BE2C (cell line): ENCODE data around the gene NELL2.

Experiments used
- DNase-seq: peaks from one replicate; pipeline ENCODE4 v3.0.0-alpha.2; 2020
- H3K27me3 ChIP-seq: fragments of 250-450 bp; sonication (Bioruptor Pico); 2 replicates; pipeline ENCODE4 v1.5.1; 2020; ENCODE audit warnings: mild to moderate bottlenecking
- H3K36me3 ChIP-seq: fragments of 250-450 bp; sonication (Bioruptor Pico); 2 replicates; pipeline ENCODE4 v1.5.1; 2020; ENCODE audit warnings: mild to moderate bottlenecking
- H3K4me1 ChIP-seq: fragments of 250-450 bp; sonication (Bioruptor Pico); 2 replicates; pipeline ENCODE4 v1.5.1; 2020
- H3K4me3 ChIP-seq: 2 replicates; pipeline ENCODE4 v1.5.1; 2011; ENCODE audit warnings: low read depth, low read length
- H3K9me3 ChIP-seq: fragments of 250-450 bp; sonication (Bioruptor Pico); 2 replicates; pipeline ENCODE4 v1.5.1; 2020
- TF ChIP-seq, protein P1 (sequence below): IDR thresholded peaks from 2 replicates; pipeline ENCODE4 v1.5.1; 2012; ENCODE audit warnings: mild to moderate bottlenecking, low read depth, low read length

NELL2 gene

DNA sequence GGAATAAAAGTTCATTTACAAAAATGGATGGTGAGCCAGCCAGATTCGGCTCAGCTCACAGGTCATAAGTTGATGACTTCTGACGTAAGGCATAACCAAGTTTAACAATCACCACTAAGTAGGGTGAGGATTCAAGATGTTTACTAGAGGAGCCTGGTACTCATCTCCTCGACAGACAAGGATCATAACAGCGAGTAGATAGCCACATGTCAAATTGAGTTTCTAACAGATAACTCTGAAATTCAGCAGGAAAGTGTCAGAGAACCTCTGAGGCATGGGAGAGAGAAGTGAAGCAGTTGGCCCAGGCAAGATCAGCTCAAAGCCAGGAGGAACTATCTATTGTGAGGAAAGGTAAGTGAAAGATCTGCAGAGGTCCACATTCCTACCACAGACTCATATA is 208.7 kb downstream of the NELL2 start:
- Histone ChIP-seq H3K4me1 (no peaks in the 10 kb centered on the region), H3K9me3 (no peaks in the 10 kb centered on the region), H3K27me3 (no peaks in the 10 kb centered on the region), H3K36me3 (no peaks in the 10 kb centered on the region), H3K4me3 (no peak overlapping the region)
- DNase-seq: no peak
- TF ChIP-seq, protein P1, sequence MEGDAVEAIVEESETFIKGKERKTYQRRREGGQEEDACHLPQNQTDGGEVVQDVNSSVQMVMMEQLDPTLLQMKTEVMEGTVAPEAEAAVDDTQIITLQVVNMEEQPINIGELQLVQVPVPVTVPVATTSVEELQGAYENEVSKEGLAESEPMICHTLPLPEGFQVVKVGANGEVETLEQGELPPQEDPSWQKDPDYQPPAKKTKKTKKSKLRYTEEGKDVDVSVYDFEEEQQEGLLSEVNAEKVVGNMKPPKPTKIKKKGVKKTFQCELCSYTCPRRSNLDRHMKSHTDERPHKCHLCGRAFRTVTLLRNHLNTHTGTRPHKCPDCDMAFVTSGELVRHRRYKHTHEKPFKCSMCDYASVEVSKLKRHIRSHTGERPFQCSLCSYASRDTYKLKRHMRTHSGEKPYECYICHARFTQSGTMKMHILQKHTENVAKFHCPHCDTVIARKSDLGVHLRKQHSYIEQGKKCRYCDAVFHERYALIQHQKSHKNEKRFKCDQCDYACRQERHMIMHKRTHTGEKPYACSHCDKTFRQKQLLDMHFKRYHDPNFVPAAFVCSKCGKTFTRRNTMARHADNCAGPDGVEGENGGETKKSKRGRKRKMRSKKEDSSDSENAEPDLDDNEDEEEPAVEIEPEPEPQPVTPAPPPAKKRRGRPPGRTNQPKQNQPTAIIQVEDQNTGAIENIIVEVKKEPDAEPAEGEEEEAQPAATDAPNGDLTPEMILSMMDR: no peak

DNA sequence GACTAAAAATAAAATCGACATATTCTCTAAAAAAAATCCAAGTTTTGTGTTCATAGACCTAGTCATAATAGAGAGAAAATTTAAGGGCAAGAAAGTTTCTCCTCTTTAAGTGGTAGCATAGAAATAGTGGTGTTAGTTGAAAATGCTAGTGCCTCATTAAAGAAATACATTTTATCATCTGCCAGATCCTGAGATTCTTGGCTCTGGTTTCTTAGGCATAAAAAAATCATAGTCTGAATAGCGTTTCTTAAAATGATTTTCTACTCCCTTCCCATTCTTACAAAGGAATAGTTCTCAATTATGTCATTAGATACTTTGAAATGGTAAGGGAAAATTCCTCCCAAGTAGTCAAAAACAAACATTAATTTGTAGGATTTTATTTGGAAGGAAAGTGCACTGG is 212.8 kb downstream of the NELL2 start:
- DNase-seq: no peak
- H3K27me3 ChIP-seq: no peaks in the 10 kb centered on the region
- no peaks in the 10 kb centered on the region for H3K36me3 ChIP-seq
- no peak overlapping the region for H3K4me3 ChIP-seq
- no peaks in the 10 kb centered on the region for H3K4me1 ChIP-seq
- TF ChIP-seq, protein P1: no peak
- H3K9me3 ChIP-seq: no peaks in the 10 kb centered on the region

DNA sequence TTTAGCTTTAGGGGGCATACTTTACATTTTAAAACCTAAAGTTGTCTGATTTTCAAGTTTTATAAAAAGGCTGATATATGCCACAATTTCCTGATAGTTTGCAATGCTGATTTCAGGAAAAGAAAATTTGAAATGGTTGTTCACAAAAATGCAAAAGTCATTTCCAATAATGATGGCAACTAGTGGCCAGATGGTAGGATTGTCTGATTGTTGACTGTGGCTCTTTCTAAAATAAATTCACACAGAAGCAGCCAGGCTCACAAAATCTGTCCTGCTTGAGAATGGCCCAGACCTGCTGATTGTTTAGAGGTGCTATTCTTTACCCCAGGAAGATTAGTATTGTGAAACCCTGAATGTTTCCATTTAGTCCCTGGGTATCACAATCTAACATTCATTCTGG is 220.3 kb downstream of the NELL2 start:
- DNase-seq: no peak
- H3K4me1 ChIP-seq: no peaks in the 10 kb centered on the region
- H3K9me3 ChIP-seq: no peaks in the 10 kb centered on the region
- TF ChIP-seq, protein P1: no peak
- no peaks in the 10 kb centered on the region for H3K27me3 ChIP-seq
- H3K36me3 ChIP-seq: no peaks in the 10 kb centered on the region
- H3K4me3 ChIP-seq: no peak overlapping the region

DNA sequence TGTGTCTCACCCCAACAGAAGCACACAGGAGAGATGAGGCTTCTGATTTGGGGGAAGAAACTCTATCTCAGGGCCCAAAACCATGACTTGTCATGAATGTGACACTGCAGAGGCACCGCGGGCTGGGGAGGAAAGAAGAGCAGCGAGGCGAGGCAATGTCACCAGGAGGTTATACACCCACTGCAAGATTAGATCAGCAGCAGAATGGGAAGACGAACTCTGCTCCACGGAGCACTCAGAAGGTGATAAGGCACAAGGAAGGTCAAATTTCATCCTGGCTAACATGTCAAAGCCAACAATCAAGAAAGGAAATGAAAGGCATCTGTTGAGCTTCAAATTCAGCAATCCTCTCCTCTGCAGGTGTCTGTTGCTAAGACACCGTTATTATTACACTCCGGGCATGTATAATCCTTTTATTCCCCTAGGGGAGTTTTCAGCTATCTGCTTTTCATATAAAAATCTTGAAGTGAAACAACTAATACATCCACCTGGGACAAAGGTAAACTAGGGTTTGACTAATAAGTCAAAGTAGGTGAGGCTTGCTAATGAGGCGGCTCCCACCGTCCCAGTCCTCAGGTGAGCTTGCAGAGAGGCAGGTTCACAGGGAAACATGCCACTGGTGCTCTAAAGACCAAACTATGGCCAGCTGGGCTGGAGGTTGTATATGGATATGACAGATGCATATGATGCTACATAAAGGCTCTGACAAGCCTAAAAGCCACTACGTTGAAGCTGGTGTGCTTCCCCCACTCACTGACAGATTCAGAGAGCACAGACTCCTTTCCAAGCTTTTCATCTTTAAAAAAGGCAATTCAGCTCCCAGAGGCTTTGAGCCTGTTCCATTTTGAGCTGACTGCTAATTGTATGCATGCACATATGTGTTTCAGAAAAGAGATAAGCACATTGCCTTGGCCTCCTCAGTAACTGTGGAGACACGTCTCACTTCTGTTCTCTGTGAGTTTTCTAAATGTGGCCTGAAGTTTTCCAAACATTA is 221.2 kb downstream of the NELL2 start:
- TF ChIP-seq, protein P1: no peak
- Histone ChIP-seq H3K36me3 (no peaks in the 10 kb centered on the region), H3K4me3 (no peak overlapping the region), H3K27me3 (no peaks in the 10 kb centered on the region), H3K4me1 (no peaks in the 10 kb centered on the region), H3K9me3 (no peaks in the 10 kb centered on the region)
- no peak for DNase-seq

DNA sequence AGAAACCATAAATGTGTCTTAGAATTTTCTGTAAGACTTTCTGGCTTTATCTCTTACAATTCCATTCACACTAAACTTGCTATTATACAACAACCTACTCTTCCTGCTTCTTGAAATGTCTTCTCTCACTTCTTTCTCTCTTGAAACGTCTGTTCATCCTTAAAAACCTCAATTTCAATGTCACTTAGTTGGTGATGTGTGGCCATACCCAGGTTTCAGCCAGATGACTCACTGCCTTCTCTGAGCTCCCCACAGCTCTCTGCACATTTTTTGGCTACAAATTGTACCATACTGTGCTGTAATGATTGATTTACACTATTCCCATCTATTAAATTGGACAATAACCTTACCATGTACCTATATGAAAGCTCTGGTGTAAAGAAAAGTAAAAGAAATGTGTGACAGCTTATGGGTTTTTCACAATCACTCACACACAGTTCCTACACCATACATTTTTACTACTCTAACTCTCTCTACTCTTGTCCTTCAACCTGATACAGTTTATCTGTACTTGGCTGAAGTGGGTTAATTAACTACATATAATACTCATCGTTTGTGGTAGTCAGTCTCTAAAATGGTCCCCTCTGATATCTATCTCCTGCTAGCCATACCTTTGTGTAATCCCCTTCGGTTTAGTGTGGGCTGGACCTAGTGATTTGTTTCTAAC is 222.1 kb downstream of the NELL2 start:
- TF ChIP-seq, protein P1: no peak

DNA sequence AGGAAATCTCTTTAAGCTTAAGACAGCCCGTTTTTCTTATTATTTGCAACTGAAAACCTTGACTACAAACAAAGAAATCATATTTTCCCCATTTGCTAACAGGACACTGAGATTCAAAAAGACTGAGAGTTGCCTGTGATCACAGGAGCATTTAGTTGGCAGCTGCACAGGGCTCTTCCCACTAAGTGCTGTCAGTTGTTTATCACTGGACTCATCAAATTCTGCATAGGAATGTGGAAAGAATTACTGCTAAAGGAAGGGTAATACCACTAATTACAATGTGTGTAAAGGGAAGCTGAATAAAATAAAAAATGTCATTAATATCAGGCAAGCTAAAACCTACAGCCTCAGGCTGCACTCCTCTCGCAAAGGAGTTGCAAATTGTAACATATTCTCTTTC is 226.4 kb downstream of the NELL2 start:
- no peak for DNase-seq
- Histone ChIP-seq H3K36me3 (no peaks in the 10 kb centered on the region), H3K4me1 (no peaks in the 10 kb centered on the region), H3K4me3 (no peak overlapping the region), H3K9me3 (no peaks in the 10 kb centered on the region), H3K27me3 (no peaks in the 10 kb centered on the region)
- TF ChIP-seq, protein P1: no peak

More for the DNA sequence above, 222.1 kb downstream of the NELL2 start:
- Histone ChIP-seq H3K4me3 (no peak overlapping the region), H3K27me3 (no peaks in the 10 kb centered on the region), H3K36me3 (no peaks in the 10 kb centered on the region), H3K9me3 (no peaks in the 10 kb centered on the region), H3K4me1 (no peaks in the 10 kb centered on the region)
- DNase-seq: no peak
